Stimulated activated CD8-positive, alpha-beta memory T cell treated with anti-CD3 and anti-CD28 coated beads, Interleukin-4, amount 100 ng/mL, for 48 hours (primary cell): ENCODE measurements around the gene GPHN.
"Not testable (repeated sequence)": the region's sequence is repeated elsewhere in the genome, so short reads cannot be mapped to it uniquely, and the experiment has no call there.

Experiments
- DNase-seq: peaks from one replicate; pipeline ENCODE4 v3.0.0-alpha.2; 2020

Gene GPHN

GRCh38 chr14:66824251-66824650 lies 316.3 kb downstream of the GPHN start:
- no peak for DNase-seq

DNA sequence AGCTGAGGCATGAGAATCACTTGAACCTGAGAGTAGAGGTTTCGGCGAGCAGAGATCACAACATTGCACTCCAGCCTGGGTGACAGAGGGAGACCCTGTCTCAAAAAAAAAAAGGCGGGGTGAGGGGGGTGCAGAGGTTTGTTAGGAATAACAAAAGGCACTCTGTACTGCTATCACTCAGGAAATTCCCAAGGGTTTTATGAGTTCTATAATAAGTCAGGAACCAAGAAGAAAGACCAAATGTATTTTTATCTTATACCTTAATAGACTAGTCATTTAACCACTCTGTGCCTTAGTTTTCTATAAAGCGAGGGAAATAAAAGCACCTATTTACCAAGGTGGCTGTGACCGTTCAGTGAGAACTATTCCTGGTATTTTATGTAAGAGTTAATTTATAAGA lies 319.2 kb downstream of the GPHN start:
- no peak for DNase-seq

DNA sequence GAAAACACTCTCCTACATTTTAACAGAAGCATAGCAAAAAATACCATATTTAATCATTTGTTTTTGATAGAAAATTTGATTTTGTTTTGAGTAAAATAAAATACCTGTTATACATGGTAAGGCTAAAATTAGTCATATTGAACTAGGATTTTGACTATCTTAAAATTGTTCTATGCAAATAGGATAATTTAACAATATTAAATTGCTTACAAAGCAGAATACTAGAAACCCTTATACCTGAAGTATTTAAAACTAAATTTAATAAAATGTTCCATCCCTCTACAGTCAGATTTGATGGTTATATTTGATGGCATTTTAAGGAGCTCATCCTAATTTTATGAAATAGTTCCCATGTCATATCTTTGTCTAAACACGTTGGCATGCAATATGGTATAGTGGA lies 323.2 kb downstream of the GPHN start:
- no peak for DNase-seq

GRCh38 chr14:66833816-66834215 lies 325.9 kb downstream of the GPHN start:
- no peak for DNase-seq

- DNase-seq = not testable (repeated sequence)
Observed at GRCh38 chr14:66837436-66837835, 329.5 kb downstream of the GPHN start.

- DNase-seq = no peak
Observed at GRCh38 chr14:66842911-66843512, 335.1 kb downstream of the GPHN start.

DNA sequence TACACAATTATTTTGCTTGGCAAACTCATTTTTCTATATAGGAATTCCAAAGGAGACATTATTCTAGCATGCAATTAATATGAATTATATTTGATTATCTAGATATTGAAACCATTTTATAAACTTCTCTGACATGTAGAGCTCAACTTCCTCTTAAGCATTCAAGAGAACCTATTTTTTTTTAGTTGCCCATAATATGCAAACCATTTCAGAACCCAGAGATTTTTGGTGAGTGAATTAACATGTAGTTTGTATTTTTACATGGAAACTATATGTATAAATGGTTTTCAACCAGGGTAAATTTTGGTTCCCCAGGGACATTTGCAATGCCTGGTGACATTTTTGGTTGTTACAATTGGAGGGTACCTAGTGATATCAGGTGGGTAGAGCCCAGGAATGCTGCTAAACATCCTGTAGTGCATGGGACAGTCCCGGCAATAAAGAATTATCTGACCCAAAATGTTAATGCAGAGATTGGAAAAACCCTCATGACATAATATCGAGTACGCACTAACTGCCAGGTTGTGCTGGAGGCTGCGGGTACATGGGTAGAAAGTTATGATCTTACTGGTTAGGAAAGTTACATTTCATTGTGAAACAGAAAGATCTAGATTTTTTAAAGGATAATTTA lies 342.4 kb downstream of the GPHN start:
- no peak for DNase-seq

DNA sequence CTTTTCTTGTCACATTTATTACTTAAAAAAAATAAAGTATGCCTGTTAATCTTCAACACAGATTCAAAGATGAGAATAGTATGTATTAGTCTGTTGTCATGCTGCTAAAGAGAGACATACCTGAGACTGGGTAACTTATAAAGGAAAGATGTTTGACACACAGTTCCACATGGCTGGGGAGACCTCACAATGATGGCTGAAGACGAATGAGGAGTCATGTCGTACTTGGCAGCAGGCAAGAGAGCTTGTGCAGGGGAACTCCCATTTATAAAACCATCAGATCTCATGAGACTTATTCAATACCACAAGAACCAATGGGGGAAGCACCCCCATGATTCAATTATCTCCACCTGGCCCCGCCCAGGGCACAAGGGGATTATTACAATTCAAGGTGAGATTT lies 345.4 kb downstream of the GPHN start:
- DNase-seq = no peak

- DNase-seq = no peak
Observed at GRCh38 chr14:66857867-66858266, 349.9 kb downstream of the GPHN start.

- no peak for DNase-seq
Observed at GRCh38 chr14:66859063-66859671, 351.2 kb downstream of the GPHN start.

GRCh38 chr14:66881596-66881995 lies 373.6 kb downstream of the GPHN start:
- no peak for DNase-seq

- no peak for DNase-seq
Observed at GRCh38 chr14:66884149-66884548, 376.2 kb downstream of the GPHN start.

GRCh38 chr14:66900719-66901118 lies 392.8 kb downstream of the GPHN start:
- DNase-seq = no peak

DNA sequence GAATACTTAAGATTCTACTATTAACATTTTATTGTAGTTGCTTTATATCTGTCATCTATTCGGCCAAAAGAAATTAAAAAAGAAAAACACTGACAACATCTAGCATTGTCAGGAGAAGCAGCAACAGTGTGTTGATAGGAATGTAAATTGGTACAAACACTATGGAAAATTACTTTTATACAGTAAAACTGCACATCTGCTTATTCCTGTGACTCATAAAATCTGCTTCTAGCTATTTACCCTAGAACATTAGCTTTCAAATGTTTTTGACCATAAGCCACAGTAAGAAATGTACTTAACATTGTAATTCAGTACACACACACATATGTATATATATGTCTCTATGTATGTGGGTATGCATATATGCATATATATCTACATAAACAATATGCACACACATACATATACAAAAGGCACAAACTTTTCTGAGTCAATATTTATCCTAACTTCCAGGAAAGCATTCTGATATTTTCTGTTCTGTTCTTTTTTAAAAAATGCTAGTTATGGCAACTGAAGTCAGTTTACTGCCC lies 402.4 kb downstream of the GPHN start:
- no peak for DNase-seq

GRCh38 chr14:66916421-66916820 lies 408.5 kb downstream of the GPHN start:
- no peak for DNase-seq

DNA sequence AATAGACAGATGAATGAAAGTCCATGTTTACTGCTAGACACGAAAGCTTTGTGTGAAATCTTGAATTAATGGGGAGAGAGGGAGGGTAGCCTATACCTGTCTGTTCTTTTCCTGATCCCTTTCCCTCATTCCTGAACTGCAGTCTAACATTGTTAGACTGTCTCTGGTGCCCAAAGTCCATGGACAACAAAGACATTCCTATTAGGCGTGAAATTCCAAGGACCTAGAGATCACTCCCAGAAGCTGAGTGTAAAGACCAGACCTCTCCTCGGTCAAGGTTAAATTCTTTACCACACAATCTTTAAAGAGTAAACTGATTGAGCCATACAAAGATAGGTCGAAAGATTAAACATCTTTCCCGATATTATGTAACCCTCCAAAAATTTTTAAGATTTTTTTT lies 410.6 kb downstream of the GPHN start:
- no peak for DNase-seq

GRCh38 chr14:66920196-66920595 lies 412.2 kb downstream of the GPHN start:
- no peak for DNase-seq

GRCh38 chr14:66923251-66923650 lies 415.3 kb downstream of the GPHN start:
- no peak for DNase-seq

GRCh38 chr14:66939409-66939808 lies 431.5 kb downstream of the GPHN start:
- no peak for DNase-seq

DNA sequence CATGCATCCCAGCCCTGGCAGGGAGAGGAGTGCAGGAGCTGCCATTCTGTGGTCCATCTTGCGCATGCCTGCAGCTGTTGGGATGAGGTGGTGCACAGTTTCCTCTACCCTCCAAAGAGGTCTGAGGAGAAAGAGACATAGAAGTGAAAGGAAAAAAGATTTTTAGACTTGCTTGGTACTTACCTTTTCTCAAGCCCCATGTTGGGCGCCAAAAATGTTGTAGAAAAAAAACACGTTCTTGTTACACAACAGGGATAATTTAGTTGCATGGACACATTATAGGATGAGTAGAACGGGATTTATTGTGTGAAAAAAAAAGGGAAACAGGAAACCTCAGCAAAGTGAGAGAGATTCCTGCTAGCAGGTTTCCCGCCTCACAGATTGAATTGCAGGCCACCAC lies 436.9 kb downstream of the GPHN start:
- DNase-seq = no peak

- no peak for DNase-seq
Observed at GRCh38 chr14:66955159-66955558, 447.2 kb downstream of the GPHN start.

GRCh38 chr14:66959437-66960050 lies 451.6 kb downstream of the GPHN start:
- no peak for DNase-seq

DNA sequence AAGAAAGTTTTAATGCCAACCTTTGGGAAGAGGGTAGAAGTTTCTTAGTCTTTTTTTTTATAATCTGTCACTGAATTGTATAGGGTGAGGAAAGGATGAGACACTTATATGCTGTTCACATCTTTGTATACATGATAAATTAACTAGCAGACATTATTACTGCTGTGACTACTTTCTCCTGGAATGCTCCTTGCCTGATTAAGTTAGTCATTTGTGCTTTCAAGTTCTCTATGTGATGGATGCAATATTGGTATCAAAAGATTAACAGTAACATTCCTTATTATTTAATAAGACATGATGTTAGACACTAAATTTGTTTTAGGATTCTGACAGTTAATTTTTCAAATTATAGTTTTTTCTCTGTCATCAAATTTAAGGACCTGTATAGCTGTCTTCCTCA lies 457.9 kb downstream of the GPHN start:
- no peak for DNase-seq

DNA sequence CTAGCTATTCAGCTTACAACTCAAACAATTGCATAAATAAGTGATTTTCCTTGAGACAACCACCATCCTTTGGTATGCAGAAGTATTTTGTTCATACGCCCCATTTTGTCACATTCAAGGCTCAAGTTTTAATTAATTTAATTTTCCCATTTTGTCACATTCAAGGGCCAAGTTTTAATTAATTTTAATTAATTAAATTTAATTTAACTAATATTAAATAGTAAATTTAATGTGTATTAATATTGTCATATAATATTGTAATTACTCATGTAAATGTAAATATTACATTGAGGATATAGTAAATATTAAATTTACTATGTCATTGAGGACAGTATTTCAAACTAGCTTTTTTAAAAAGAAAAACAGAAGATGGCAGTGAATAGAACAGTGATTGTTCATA lies 464.5 kb downstream of the GPHN start:
- DNase-seq = no peak
